ENCODE data around the gene GLRX.
A peak's percentile ranks its signal among the peaks of the same experiment; 100 is the strongest.

Gene GLRX

DNA sequence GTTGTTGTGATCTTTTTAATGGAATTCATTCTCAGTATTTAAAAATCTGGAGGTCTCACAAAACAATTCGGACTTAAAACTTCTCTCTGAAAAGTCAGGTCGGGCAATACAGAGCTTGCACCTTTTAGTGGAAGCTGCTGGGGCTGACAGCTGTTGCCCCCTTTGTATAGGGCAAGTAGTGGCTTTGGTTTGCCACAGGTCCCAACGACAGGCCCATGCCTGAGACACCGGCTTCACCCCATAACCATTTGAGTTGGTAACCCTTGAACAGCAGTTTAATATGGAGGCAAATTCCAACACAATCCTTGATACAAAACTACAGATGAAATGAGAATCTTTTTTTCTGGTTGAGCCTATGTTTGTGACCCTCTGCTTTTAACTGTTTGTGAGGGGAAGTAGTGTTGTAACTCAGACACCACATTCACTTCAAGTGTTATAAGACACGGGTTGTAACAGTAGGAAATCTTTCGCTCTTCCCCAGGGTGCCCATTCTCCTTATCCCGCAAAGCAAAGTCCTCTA is 752 bp upstream of the GLRX start:
- no peaks in the 10 kb centered on the region for H3K36me3 ChIP-seq
- DNase-seq: no peak
- TF ChIP-seq, protein P1, sequence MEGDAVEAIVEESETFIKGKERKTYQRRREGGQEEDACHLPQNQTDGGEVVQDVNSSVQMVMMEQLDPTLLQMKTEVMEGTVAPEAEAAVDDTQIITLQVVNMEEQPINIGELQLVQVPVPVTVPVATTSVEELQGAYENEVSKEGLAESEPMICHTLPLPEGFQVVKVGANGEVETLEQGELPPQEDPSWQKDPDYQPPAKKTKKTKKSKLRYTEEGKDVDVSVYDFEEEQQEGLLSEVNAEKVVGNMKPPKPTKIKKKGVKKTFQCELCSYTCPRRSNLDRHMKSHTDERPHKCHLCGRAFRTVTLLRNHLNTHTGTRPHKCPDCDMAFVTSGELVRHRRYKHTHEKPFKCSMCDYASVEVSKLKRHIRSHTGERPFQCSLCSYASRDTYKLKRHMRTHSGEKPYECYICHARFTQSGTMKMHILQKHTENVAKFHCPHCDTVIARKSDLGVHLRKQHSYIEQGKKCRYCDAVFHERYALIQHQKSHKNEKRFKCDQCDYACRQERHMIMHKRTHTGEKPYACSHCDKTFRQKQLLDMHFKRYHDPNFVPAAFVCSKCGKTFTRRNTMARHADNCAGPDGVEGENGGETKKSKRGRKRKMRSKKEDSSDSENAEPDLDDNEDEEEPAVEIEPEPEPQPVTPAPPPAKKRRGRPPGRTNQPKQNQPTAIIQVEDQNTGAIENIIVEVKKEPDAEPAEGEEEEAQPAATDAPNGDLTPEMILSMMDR (IDR thresholded peaks at IDR 0.05; ENCODE audit: low read depth, low read length): no peak
- no peak overlapping the region for H3K4me3 ChIP-seq (ENCODE audit: low read depth, low read length)
- H3K27me3 ChIP-seq (ENCODE audit: insufficient read depth, low read depth, severe bottlenecking): no peaks in the 10 kb centered on the region
- no peaks in the 10 kb centered on the region for H3K9me3 ChIP-seq (ENCODE audit: severe bottlenecking)
- no peak overlapping the region for H3K27ac ChIP-seq

DNA sequence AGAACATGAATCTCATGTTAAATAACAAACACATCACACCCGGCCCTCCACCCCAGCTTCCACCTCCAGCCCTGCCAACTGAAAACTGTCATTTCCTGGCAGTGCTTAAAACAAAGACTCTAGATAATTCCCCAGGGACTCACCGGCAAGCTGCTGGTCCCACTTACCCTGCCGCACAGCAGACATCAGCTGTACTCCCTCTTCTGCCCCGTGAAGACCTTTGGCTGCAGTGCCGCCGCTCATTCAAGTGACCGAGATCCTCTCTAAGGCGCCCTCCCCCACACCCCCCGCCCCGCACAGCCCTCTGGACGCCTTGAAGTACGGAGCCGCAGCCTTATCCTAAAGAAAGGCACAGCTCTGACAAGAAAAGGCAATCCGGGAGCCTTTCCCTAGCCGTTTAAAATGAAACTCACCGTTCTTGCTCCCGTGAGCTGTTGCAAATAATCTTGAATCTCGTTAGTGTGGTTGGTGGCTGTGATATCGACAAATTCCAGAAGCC is 434 bp downstream of the GLRX start:
- Histone ChIP-seq H3K27me3 (ENCODE audit: insufficient read depth, low read depth, severe bottlenecking) (no peaks in the 10 kb centered on the region), H3K36me3 (no peaks in the 10 kb centered on the region), H3K27ac (peak overlapping the region; percentile 56), H3K9me3 (ENCODE audit: severe bottlenecking) (no peaks in the 10 kb centered on the region), H3K4me3 (ENCODE audit: low read depth, low read length) (peak overlapping the region; percentile 70)
- DNase-seq: peak; percentile 65
- TF ChIP-seq, protein P1 (IDR thresholded peaks at IDR 0.05; ENCODE audit: low read depth, low read length): no peak

DNA sequence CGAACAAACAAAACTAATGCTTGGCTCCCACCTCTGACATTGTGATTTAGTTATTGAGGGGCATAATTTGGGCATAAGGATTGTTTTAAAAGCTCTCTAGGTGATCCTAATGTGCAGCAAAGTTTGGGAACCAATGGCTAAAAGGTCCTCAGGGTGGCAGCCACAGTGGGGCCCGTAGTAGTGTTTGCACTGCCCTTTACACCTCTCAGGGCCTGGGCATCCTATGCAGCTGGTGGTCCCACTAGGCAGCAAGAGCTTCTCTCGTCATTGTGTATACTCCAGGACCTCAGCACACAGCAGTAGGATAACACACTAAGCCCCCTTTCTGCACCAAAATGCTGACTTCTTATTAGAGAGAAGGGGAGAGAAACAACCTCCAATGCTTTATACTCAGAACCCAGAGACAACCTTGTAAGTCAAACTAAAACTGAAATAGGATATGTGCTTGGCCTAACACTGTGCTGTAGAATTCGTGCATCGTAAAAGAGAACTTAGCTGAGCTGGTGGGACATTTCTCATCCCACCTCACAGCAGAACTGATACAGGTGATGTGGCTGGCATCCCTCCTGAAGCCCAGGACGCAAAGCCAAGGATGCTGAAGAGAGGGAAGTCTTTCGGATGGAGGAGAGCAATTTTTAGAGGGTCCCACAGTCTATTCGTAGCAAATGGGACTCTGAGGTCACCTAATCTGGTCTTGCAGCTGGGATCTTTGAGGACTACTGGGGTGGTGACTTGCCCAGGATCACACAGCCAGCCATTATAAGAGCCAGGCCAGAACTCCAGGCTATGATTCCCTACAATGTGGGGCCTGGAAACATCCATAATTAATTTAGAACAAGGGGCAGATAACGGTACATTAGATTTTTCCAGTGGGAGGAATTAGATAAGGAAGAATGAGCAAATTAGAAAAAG is 1.2 kb downstream of the GLRX start:
- no peaks in the 10 kb centered on the region for H3K36me3 ChIP-seq
- no peaks in the 10 kb centered on the region for H3K27me3 ChIP-seq (ENCODE audit: insufficient read depth, low read depth, severe bottlenecking)
- H3K27ac ChIP-seq: peak overlapping the region; percentile 56
- TF ChIP-seq, protein P1 (IDR thresholded peaks at IDR 0.05; ENCODE audit: low read depth, low read length): no peak
- no peak for DNase-seq
- peak overlapping the region; percentile 70 for H3K4me3 ChIP-seq (ENCODE audit: low read depth, low read length)
- H3K9me3 ChIP-seq (ENCODE audit: severe bottlenecking): no peaks in the 10 kb centered on the region

DNA sequence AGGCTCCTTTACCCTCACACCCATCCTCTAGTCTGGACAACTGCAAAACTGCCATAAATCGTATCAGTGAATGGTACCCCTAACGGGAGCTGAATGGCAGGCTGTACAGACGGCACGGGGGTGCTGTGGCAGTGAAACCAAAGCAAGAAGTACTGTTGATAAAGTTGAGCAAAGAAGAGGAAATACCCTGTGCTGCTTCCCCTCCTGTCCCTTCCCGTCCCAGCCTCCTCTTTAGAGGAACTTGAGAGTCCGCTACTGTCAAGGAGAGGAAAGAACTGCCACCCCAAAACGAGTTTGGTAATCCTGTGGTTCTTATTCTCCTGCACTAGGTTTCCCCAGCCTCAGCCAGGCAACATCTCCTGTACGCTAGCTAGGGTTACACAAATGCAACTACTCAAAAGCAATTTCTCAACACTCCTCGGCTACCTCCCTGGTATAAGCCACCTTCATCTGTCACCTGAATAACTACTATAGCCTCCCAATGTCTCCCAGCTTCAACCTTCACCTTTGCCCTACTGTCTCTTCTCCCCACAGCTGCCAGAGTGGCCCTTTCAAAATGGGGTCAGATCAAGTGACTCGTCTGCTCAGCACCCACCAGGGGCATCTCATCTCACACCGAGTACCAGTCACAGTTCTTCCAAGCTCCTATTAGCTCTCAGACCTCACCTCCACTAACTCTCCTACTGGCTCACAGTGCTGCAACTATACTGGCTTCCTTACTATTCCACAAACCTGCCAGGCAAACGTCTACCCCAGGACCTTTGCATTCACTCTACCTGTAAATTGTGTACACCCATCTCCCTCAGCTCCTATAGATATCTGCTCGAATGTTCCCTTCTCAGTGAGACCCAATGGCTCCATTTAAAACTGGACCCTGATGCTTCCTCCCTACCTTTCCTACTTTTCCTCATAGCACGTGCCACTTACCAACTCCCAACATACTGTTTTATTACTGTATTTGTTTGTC is 4.1 kb downstream of the GLRX start:
- H3K27me3 ChIP-seq (ENCODE audit: insufficient read depth, low read depth, severe bottlenecking): no peaks in the 10 kb centered on the region
- TF ChIP-seq, protein P1 (IDR thresholded peaks at IDR 0.05; ENCODE audit: low read depth, low read length): no peak
- H3K9me3 ChIP-seq (ENCODE audit: severe bottlenecking): no peaks in the 10 kb centered on the region
- no peak overlapping the region for H3K4me3 ChIP-seq (ENCODE audit: low read depth, low read length)
- no peaks in the 10 kb centered on the region for H3K36me3 ChIP-seq
- no peak for DNase-seq
- H3K27ac ChIP-seq: no peak overlapping the region

DNA sequence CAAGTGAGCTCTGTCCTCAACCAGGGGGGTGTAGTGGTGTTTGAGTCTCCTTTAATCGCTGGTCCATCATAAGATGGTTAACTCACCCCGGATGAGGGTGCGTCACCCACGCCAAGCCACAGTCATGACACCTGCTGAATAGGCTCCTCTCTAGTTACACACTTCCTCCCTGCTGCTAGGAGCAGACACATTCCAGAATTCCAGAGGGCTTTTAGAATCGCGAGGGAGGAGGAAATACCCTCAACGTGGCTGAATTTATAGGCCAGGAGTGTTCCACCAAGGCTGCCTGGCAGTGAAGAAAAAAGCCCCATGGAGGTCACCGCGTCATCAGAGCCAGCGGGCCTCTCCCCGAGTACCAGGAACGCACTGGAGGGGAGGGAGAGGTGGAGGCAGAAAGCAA is 5.1 kb downstream of the GLRX start:
- no peaks in the 10 kb centered on the region for H3K9me3 ChIP-seq (ENCODE audit: severe bottlenecking)
- TF ChIP-seq, protein P1 (IDR thresholded peaks at IDR 0.05; ENCODE audit: low read depth, low read length): no peak
- no peak overlapping the region for H3K27ac ChIP-seq
- H3K27me3 ChIP-seq (ENCODE audit: insufficient read depth, low read depth, severe bottlenecking): no peaks in the 10 kb centered on the region
- no peaks in the 10 kb centered on the region; the same call in 1 of the 2 replicates for H3K36me3 ChIP-seq
- no peak overlapping the region for H3K4me3 ChIP-seq (ENCODE audit: low read depth, low read length)
- DNase-seq: no peak
